Retinal pigment epithelial cell (primary cell): ENCODE measurements around the gene SLC7A6.
"Not testable (repeated sequence)": the region's sequence is repeated elsewhere in the genome, so short reads cannot be mapped to it uniquely, and the experiment has no call there.

ENCODE experiments used
- DNase-seq: peaks from one replicate; pipeline ENCODE4 v3.0.0-alpha.2; 2010; ENCODE audit warnings: low read depth
- H3K4me3 ChIP-seq: 2 replicates; pipeline ENCODE4 v1.5.1; 2011; ENCODE audit warnings: mild to moderate bottlenecking, low read length, control low read depth, moderate library complexity
- TF ChIP-seq, protein P1 (sequence below): conservative IDR thresholded peaks from 2 replicates; pipeline ENCODE4 v1.5.1; 2011; ENCODE audit warnings: low read depth, low read length, control low read depth, inconsistent platforms

SLC7A6 gene

DNA sequence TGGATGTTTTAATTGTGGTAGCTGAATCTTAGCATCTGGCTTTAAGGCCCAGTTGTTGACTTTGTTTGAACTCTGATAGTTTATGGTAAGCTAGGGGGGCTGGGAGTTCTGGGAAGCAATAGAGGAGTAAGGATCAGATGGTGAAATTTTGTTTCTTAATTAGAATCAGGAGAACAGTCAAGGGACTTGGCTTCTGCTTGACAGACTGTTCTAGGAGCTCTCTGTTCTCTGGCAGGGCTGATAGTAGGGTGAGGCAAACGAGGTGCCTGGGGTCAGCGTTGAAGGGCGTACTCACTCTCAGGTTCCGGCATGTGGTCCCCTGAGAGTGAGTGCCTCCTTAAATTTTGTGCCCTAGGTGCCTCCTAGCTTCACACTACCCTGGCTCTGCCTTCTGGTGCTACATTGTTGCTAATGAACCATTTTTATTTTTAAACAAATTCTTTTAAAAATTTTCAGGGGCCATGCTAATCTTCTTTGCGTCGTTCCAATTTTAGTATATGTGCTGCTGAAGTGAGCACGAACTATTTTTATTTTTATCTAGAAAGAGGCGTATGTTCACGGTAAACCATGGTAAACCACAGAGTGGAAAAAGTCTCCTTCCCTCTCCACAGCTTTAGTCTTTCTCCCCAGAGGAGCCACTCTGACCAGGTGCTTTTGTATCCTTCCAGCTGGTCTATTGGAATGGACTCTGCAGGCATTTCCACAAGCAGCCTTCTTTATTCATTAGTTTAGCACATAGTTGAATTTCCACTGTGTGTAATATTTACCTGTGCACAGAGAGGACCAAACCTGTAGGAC is 19.7 kb downstream of the SLC7A6 start:
- TF ChIP-seq, protein P1, sequence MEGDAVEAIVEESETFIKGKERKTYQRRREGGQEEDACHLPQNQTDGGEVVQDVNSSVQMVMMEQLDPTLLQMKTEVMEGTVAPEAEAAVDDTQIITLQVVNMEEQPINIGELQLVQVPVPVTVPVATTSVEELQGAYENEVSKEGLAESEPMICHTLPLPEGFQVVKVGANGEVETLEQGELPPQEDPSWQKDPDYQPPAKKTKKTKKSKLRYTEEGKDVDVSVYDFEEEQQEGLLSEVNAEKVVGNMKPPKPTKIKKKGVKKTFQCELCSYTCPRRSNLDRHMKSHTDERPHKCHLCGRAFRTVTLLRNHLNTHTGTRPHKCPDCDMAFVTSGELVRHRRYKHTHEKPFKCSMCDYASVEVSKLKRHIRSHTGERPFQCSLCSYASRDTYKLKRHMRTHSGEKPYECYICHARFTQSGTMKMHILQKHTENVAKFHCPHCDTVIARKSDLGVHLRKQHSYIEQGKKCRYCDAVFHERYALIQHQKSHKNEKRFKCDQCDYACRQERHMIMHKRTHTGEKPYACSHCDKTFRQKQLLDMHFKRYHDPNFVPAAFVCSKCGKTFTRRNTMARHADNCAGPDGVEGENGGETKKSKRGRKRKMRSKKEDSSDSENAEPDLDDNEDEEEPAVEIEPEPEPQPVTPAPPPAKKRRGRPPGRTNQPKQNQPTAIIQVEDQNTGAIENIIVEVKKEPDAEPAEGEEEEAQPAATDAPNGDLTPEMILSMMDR: no peak
- DNase-seq: no peak
- no peak overlapping the region for H3K4me3 ChIP-seq

DNA sequence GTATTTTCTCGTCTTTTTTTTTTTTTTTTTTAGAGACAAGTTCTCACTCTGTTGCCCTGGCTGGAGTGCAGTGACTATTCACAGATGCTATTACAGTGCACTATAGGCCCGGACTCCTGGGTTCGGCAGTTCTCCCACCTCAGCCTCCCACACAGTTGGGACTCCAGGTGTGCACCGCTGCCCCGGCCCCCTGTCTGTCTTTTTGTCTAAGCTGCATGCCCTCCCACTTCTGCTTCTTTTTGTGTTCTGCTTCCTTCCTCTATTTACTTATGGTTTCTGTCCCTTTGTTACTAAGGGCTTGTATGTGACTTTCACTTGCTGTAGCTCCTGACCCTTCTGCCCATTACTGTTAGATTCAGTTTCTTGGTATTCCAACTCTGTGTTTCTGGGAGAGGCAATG is 20.5 kb downstream of the SLC7A6 start:
- DNase-seq: no peak
- H3K4me3 ChIP-seq: no peak overlapping the region
- TF ChIP-seq, protein P1: no peak

DNA sequence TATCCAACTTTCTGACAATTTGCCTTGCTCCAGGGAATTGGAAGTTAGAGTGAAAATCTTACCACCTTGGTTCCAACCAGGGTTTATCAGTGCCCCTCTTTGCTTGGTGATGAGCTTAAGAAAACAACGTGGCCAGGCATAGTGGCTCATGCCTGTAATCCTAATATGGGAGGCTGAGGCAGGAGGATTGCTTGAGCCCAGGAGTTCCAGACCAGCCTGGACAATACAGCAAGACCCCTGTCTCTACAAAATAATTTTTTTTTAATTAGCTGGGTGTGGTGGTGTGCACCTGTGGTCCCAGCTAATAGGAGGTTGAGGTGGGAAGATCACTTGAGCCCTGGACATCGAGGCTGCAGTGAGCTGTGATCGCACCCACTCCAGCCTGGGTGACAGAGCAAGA is 21.4 kb downstream of the SLC7A6 start:
- no peak overlapping the region for H3K4me3 ChIP-seq
- TF ChIP-seq, protein P1: no peak
- DNase-seq: no peak

DNA sequence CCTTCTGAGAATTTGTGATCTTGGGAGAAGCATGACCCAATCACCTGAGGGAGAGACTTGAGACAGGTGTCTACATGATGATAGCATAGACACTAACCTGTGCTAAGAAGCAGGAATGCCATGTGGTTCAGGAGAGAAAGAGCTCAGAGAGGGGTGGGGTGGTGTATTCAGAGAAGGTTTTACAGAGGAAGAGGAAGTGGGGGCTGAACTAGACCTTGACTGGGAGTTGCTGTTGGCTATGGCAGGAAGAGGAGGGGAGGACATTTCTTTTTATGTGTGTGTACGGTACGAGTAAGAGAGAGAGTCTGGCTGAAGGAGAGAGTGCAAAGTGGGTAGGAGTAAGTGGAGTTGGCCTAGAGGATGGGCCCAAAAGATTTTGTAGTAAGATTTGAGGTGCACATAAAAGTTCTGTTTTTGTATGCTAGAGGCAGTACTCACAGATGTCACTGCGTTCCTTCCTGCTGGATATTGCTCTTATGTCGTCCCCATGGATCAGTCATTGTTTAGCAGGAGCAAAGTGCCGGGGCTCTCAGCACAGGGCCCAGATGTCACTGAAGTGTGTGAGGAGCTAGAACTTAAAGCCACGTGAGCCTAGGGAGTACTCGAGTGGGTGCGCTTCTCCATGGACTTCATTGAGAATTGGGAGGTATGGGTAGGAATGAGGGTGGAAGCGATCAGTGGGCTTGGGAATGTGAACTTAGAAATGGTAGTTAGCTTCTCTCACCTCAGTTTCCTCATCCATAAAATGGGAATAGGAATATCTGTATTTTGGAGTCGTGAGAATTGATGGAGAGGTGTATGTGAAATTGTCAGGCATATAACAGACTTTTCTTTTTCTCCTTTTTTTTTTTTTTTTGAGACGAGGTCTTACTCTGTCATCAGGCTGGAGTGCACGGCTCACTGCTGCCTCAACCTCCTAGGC is 22.1 kb downstream of the SLC7A6 start:
- no peak for DNase-seq
- TF ChIP-seq, protein P1: no peak
- no peak overlapping the region for H3K4me3 ChIP-seq

DNA sequence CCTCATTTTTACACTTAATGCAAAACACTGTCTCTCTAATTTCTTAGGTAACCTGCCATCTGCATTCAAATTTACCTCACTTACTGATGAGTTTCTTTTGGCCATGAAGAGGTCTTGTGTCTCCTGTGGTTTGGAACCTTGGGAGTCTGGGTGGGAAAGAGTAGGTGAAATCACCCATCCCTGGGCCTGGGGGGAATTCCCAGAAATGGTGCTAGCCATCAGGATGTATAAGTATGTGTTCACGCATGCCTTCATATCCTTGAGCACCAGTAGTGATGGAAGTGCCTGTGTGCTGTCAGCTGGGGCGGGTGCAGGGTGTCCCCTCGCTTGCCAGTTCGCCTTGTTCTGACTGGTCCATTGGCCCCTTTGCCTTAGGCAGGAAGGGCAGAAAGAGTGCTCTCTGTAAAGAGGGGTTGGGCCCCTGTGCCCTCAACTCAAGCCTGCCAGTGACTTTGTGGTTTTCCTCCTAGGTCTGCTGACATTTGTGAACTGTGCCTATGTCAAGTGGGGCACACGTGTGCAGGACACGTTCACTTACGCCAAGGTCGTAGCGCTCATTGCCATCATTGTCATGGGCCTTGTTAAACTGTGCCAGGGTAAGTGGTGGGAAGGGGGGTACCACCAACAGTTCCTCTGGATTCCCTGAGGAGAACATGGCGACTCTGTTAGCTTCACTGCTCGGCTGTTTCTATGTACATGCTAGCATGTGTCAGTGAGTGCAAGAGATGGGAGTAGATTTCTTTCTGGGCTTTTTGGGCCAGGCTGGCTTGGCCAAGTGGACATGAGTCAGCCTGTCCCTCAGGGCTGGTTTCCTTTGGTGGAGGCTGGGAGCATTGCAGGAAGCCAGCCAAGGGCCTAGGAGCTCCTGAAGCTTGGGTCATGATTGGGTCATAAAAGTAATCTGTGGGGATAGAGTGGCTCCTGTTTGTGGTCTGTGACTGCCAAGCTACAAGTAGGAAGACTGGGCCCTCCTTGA is 23.2 kb downstream of the SLC7A6 start:
- no peak overlapping the region for H3K4me3 ChIP-seq

DNA sequence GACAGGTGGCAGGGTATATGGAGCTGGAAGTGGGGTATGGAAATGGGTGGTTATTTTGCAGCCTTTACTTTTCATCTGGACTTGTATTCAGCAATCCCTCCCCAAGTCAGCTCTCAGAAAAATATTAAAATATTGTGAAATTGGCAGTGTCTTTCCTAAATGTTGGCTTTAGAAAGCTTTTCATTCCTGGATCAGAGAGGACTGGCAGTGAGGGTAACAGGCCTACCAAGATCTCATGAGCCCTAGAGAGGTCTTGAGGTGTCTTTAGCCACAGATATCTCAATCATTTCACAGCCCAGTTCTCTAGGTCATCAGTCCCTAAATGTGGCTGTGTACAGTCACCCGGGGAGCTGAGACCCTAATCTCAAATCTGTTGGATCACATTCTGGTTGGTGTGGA is 23.9 kb downstream of the SLC7A6 start:
- TF ChIP-seq, protein P1: no peak
- H3K4me3 ChIP-seq: no peak overlapping the region

More for the DNA sequence above, 23.2 kb downstream of the SLC7A6 start:
- no peak for DNase-seq
- TF ChIP-seq, protein P1: no peak

DNA sequence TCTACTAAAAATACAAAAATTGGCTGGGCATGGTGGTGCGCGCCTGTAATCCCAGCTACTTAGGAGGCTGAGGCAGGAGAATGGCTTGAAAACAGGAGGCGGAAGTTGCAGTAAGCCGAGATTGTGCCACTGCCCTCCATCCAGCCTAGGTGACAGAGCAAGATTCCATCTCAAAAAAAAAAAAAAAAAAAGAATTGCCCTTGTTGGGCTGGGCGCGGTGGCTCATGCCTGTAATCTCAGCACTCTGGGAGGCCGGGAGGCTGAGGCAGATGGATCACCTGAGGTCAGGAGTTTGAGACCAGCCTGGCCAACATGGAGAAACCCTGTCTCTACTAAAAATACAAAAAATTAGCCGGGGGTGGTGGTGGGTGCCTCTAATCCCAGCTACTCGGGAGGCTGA is 24.5 kb downstream of the SLC7A6 start:
- not testable (repeated sequence) for DNase-seq, H3K4me3 ChIP-seq

More for the DNA sequence above, 23.9 kb downstream of the SLC7A6 start:
- DNase-seq: no peak
